ENCODE data around the gene MED26. TPM values are rescaled to one million over a fixed set of nuclear protein-coding genes. Genes with fewer than 3 reads are reported as not detected.
A peak's percentile ranks its signal among the peaks of the same experiment; 100 is the strongest.
"Not testable (repeated sequence)": the region's sequence is repeated elsewhere in the genome, so short reads cannot be mapped to it uniquely, and the experiment has no call there.

The MED26 gene
- total and polyA plus RNA-seq, 4 donors, result 7.0 to 18.2 (median 8.2) TPM

GRCh38 chr19:16548956-16549355, 79.0 kb downstream of the MED26 start:
- H3K9ac ChIP-seq (ENCODE audit: insufficient read depth in 1 of 2, low read length in 2 of 2), result no peak overlapping the region
- no peak for TF ChIP-seq CTCF (IDR thresholded peaks at IDR 0.05; ENCODE audit: control extremely low read depth, extremely low read depth)

GRCh38 chr19:16544473-16545231, 83.4 kb downstream of the MED26 start:
- ATAC-seq (ENCODE audit: insufficient read depth, low FRiP score) (no peak), DNase-seq (no peak)
- no peak for TF ChIP-seq CTCF (IDR thresholded peaks at IDR 0.05; ENCODE audit: control extremely low read depth, extremely low read depth)
- Histone ChIP-seq H3K9ac (ENCODE audit: insufficient read depth in 1 of 2, low read length in 2 of 2) (no peak overlapping the region), H3K27ac (ENCODE audit: low read depth in 1 of 2, low read length in 1 of 2) (no peak overlapping the region), H3K4me3 (no peak overlapping the region), H3K27me3 (ENCODE audit: control insufficient read depth in 3 of 3, insufficient read depth in 3 of 3, low read length in 2 of 3) (no peaks in the 10 kb centered on the region), H3K9me3 (ENCODE audit: control insufficient read depth in 4 of 4, insufficient read depth in 3 of 4, low read length in 3 of 4) (no peaks in the 10 kb centered on the region), H3K36me3 (ENCODE audit: control insufficient read depth in 4 of 4, insufficient read depth in 4 of 4, low read length in 4 of 4) (peaks cover 0 to 7% (median 2%) of the 10 kb centered on the region in 4 donors), H3K4me1 (ENCODE audit: control insufficient read depth in 5 of 5, insufficient read depth in 5 of 5, low read length in 5 of 5) (peaks cover 0 to 11% (median 8%) of the 10 kb centered on the region in 5 donors)
- WGBS, 2 donors, result 91 to 93% methylated on average over 11 of the region's 11 CpGs

More at GRCh38 chr19:16548956-16549355, 79.0 kb downstream of the MED26 start:
- no peak overlapping the region for H3K4me3 ChIP-seq
- ATAC-seq (ENCODE audit: insufficient read depth, low FRiP score) (no peak), DNase-seq (no peak)
- H3K36me3 ChIP-seq (ENCODE audit: control insufficient read depth in 4 of 4, insufficient read depth in 4 of 4, low read length in 4 of 4), result peaks cover 3 to 17% (median 8%) of the 10 kb centered on the region in 4 donors
- 76 to 92% methylated on average over 4 of the region's 4 CpGs for WGBS, 2 donors
- H3K27me3 ChIP-seq (ENCODE audit: control insufficient read depth in 3 of 3, insufficient read depth in 3 of 3, low read length in 2 of 3), result no peaks in the 10 kb centered on the region
- H3K9me3 ChIP-seq (ENCODE audit: control insufficient read depth in 4 of 4, insufficient read depth in 3 of 4, low read length in 3 of 4), result no peaks in the 10 kb centered on the region
- no peaks in the 10 kb centered on the region for H3K4me1 ChIP-seq (ENCODE audit: control insufficient read depth in 5 of 5, insufficient read depth in 5 of 5, low read length in 5 of 5)
- H3K27ac ChIP-seq (ENCODE audit: low read depth in 1 of 2, low read length in 1 of 2), result no peak overlapping the region

- not testable (repeated sequence) for ATAC-seq (ENCODE audit: insufficient read depth, low FRiP score); DNase-seq; H3K4me3 ChIP-seq; H3K27me3 ChIP-seq (ENCODE audit: control insufficient read depth in 3 of 3, insufficient read depth in 3 of 3, low read length in 2 of 3); H3K27ac ChIP-seq (ENCODE audit: low read depth in 1 of 2, low read length in 1 of 2); H3K9me3 ChIP-seq (ENCODE audit: control insufficient read depth in 4 of 4, insufficient read depth in 3 of 4, low read length in 3 of 4)
- H3K36me3 ChIP-seq (ENCODE audit: control insufficient read depth in 4 of 4, insufficient read depth in 4 of 4, low read length in 4 of 4), result peaks cover 0 to 10% (median 4%) of the 10 kb centered on the region in 4 donors
- 84 to 88% methylated on average over 6 of the region's 6 CpGs for WGBS, 2 donors
- H3K4me1 ChIP-seq (ENCODE audit: control insufficient read depth in 5 of 5, insufficient read depth in 5 of 5, low read length in 5 of 5), result peaks cover 0 to 13% (median 8%) of the 10 kb centered on the region in 5 donors
- H3K9ac ChIP-seq (ENCODE audit: insufficient read depth in 1 of 2, low read length in 2 of 2), result peak overlapping the region; percentile 55 to 68
Measured at GRCh38 chr19:16543734-16544133, 84.3 kb downstream of the MED26 start.

DNA sequence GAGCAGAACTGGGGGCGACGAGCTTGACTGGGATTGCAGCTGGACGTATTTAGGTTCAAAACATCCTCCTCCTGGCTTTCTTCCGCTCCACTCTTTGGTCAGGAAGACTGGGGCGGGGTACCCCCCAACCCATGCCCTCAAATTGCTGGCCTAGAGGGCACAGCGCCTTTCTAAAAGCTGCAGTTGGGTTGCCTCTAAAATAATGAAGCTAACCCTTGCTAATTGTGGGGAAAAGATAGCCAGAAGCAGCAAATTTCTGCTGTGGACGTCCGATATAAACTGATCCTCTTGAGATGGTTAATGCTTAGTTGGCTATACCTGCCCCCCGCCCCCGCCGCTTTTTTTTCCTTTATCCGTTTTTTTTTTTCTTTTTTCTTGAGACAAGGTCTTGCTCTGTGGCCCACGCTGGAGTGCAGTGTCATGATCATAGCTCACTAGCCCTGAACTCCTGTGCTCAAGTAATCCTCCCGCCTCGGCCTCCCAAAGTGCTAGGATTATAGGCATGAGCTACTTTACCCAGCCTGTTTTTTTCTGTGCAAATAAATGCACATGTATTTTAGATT, 85.0 kb downstream of the MED26 start:
- no peaks in the 10 kb centered on the region for H3K9me3 ChIP-seq (ENCODE audit: control insufficient read depth in 4 of 4, insufficient read depth in 3 of 4, low read length in 3 of 4)
- peaks cover 0 to 12% (median 7%) of the 10 kb centered on the region in 4 donors for H3K36me3 ChIP-seq (ENCODE audit: control insufficient read depth in 4 of 4, insufficient read depth in 4 of 4, low read length in 4 of 4)
- no peak for TF ChIP-seq CTCF (IDR thresholded peaks at IDR 0.05; ENCODE audit: control extremely low read depth, extremely low read depth)
- WGBS, 2 donors, result 4 to 6% methylated on average over 15 of the region's 15 CpGs
- ATAC-seq (ENCODE audit: insufficient read depth, low FRiP score) (no peak), DNase-seq (peak in 1 of 3 donors; percentile 26)
- peak overlapping the region; percentile 72 to 89 for H3K9ac ChIP-seq (ENCODE audit: insufficient read depth in 1 of 2, low read length in 2 of 2)
- H3K27me3 ChIP-seq (ENCODE audit: control insufficient read depth in 3 of 3, insufficient read depth in 3 of 3, low read length in 2 of 3), result no peaks in the 10 kb centered on the region
- H3K4me1 ChIP-seq (ENCODE audit: control insufficient read depth in 5 of 5, insufficient read depth in 5 of 5, low read length in 5 of 5), result peaks cover 0 to 13% (median 8%) of the 10 kb centered on the region in 5 donors
- H3K4me3 ChIP-seq, result peak overlapping the region; percentile 87
- H3K27ac ChIP-seq (ENCODE audit: low read depth in 1 of 2, low read length in 1 of 2), result peak overlapping the region; percentile 84 to 91
